HepG2 (cell line): ENCODE data around the gene SLX9. TPM values are rescaled to one million over a fixed set of nuclear protein-coding genes. Genes with fewer than 3 reads are reported as not detected.

Experiments
- ATAC-seq: fragments of 200-7000 bp; cut with Tn5 transposase; 3 replicates; pipeline ENCODE4 v1.9.1; 2020; ENCODE audit warnings: mild to moderate bottlenecking, moderate library complexity
- BruUV-seq: library from RNA; stranded (reverse); fragments of 400-500 nt; replicated peaks from 2 replicates; lab custom pipeline; 2021; lab: Mats Ljungman, UMichigan
- CTCF ChIA-PET: fragments of 300-600 bp; formaldehyde crosslinking; extraction: SDS; loops from one replicate; lab custom pipeline; 2021; ENCODE audit warnings: low total read pairs, inconsistent platforms, low intra/inter-chr PET ratio; lab: Yijun Ruan, JAX
- POLR2A ChIA-PET: fragments of 350-600 bp; sonication (Branson Sonifier 250); formaldehyde crosslinking; loops from one replicate; lab custom pipeline; 2020; ENCODE audit warnings: antibody characterized with exemption, inconsistent platforms; lab: Yijun Ruan, JAX
- DNase-seq: peaks from one replicate; pipeline ENCODE4 v3.0.0-alpha.2; 2015; ENCODE audit warnings: low spot score
- FAIRE-seq: peaks from 3 replicates; lab custom pipeline; 2011; peaks lifted over from hg19 to GRCh38; lab: Jason Lieb, UNC
- H2AFZ ChIP-seq: one replicate; pipeline ENCODE4 v1.6.1; 2011; ENCODE audit warnings: low read length, inconsistent platforms
- H3K27ac ChIP-seq: fragments of 300-600 bp; 3 replicates; pipeline ENCODE4 v1.8.0; 2011; ENCODE audit warnings: mixed run types, mild to moderate bottlenecking, mixed read lengths, low read length, inconsistent platforms; ENCODE audit not compliant: insufficient read depth; ENCODE audit errors: extremely low read length
- H3K27me3 ChIP-seq, 2 experiments: fragments of 200-600 bp in 1 of 2; 2 replicates in 1 of 2; 3 replicates in 1 of 2; pipeline versions ENCODE4 v1.6.0 to v1.8.0; 2011; ENCODE audit warnings: low read length in 2 of 2, mild to moderate bottlenecking in 2 of 2, moderate library complexity in 2 of 2, inconsistent platforms in 1 of 2; ENCODE audit not compliant: insufficient read depth in 2 of 2, control insufficient read depth in 1 of 2
- H3K36me3 ChIP-seq, 2 experiments: fragments of 200-600 bp in 1 of 2; replicated peaks in 1 of 2; 2 replicates in 1 of 2; 3 replicates in 1 of 2; pipeline versions ENCODE4 v1.5.1 to v1.8.0; 2011; ENCODE audit warnings: low read length in 2 of 2, inconsistent platforms in 1 of 2; ENCODE audit not compliant: insufficient read depth in 2 of 2, control insufficient read depth in 1 of 2
- H3K4me1 ChIP-seq: 2 replicates; pipeline ENCODE4 v1.5.1; 2012; ENCODE audit warnings: low read length, inconsistent platforms; ENCODE audit not compliant: insufficient read depth
- H3K4me2 ChIP-seq: 2 replicates; pipeline ENCODE4 v1.6.0; 2011; ENCODE audit warnings: low read depth, low read length, inconsistent platforms
- H3K4me3 ChIP-seq, 3 experiments: fragments of 200-600 bp in 1 of 3; sonication (generic), shearing (Covaris generic) in 1 of 3; replicated peaks in 1 of 3; 2 replicates each; pipeline ENCODE4 v1.5.1; 2011 to 2016; ENCODE audit warnings: low read length in 3 of 3, inconsistent platforms in 2 of 3, low read depth in 2 of 3, mild to moderate bottlenecking in 2 of 3, control low read depth in 1 of 3, mixed read lengths in 1 of 3; ENCODE audit not compliant: insufficient read depth in 1 of 3
- H3K79me2 ChIP-seq: one replicate; pipeline ENCODE4 v1.6.1; 2011; ENCODE audit warnings: low read length, inconsistent platforms; ENCODE audit not compliant: insufficient read depth
- H3K9ac ChIP-seq: 2 replicates; pipeline ENCODE4 v1.6.0; 2011; ENCODE audit warnings: mild to moderate bottlenecking, low read depth, low read length, inconsistent platforms; ENCODE audit not compliant: insufficient read depth
- H3K9me3 ChIP-seq: 2 replicates; pipeline ENCODE4 v1.5.1; 2012; ENCODE audit warnings: mild to moderate bottlenecking, low read length
- H4K20me1 ChIP-seq: 2 replicates; pipeline ENCODE4 v1.6.0; 2011; ENCODE audit warnings: inconsistent platforms, mild to moderate bottlenecking, low read length, moderate library complexity; ENCODE audit not compliant: insufficient read depth
- E2F2 ChIP-seq: sonication (generic); formaldehyde crosslinking; IDR thresholded peaks from 2 replicates; pipeline ENCODE4 v1.4.0; 2020; ENCODE audit warnings: missing genetic modification reagents, borderline replicate concordance
- EP300 ChIP-seq, 3 experiments: sonication (generic) in 1 of 3; formaldehyde crosslinking in 1 of 3; IDR thresholded peaks; 2 replicates each; pipeline versions ENCODE4 v1.5.1 to v1.6.1; 2011 to 2020; ENCODE audit warnings: low read depth in 2 of 3, low read length in 2 of 3, borderline replicate concordance in 1 of 3, improper control_type of control experiment in 1 of 3, mild to moderate bottlenecking in 1 of 3, missing genetic modification reagents in 1 of 3, moderate library complexity in 1 of 3
- HNRNPK ChIP-seq: fragments of 200-400 bp; formaldehyde crosslinking; IDR thresholded peaks from 2 replicates; pipeline ENCODE4 v1.6.1; 2018; ENCODE audit warnings: low read length, low read depth, moderate library complexity, mild to moderate bottlenecking; ENCODE audit not compliant: poor library complexity, severe bottlenecking
- IKZF1 ChIP-seq: fragments of 450-650 bp; IDR thresholded peaks from 2 replicates; pipeline ENCODE4 v1.7.1; 2016
- NFIB ChIP-seq: sonication (generic); formaldehyde crosslinking; IDR thresholded peaks from 2 replicates; pipeline ENCODE4 v1.9.0; 2021; ENCODE audit warnings: missing genetic modification reagents, mild to moderate bottlenecking, borderline replicate concordance
- SAP130 ChIP-seq: IDR thresholded peaks from 2 replicates; pipeline ENCODE4 v1.6.1; 2016; ENCODE audit warnings: low read depth
- THRA ChIP-seq: sonication (generic); formaldehyde crosslinking; IDR thresholded peaks from 2 replicates; pipeline ENCODE4 v1.4.0; 2020; ENCODE audit warnings: missing genetic modification reagents, borderline replicate concordance
- WIZ ChIP-seq: sonication (generic); formaldehyde crosslinking; IDR thresholded peaks from 2 replicates; pipeline ENCODE4 v1.5.1; 2020; ENCODE audit warnings: mild to moderate bottlenecking, missing genetic modification reagents
- XRCC5 ChIP-seq: fragments of 200-400 bp; formaldehyde crosslinking; optimal IDR thresholded peaks from 2 replicates; pipeline ENCODE3; 2017; ENCODE audit warnings: mild to moderate bottlenecking, low read length
- YEATS2 ChIP-seq: sonication (generic); formaldehyde crosslinking; IDR thresholded peaks from 2 replicates; pipeline ENCODE4 v1.4.0; 2020; ENCODE audit warnings: missing genetic modification reagents, borderline replicate concordance
- ZBTB25 ChIP-seq: IDR thresholded peaks from 2 replicates; pipeline ENCODE4 v1.6.1; 2018; ENCODE audit warnings: missing genetic modification reagents
- ZNF230 ChIP-seq: sonication (generic); formaldehyde crosslinking; IDR thresholded peaks from 2 replicates; pipeline ENCODE4 v1.4.0; 2020; ENCODE audit warnings: mild to moderate bottlenecking, missing genetic modification reagents
- ZNF264 ChIP-seq: sonication (generic); formaldehyde crosslinking; IDR thresholded peaks from 2 replicates; pipeline ENCODE4 v1.4.0; 2020; ENCODE audit warnings: missing genetic modification reagents
- ZNF501 ChIP-seq: sonication (generic); formaldehyde crosslinking; IDR thresholded peaks from 2 replicates; pipeline ENCODE4 v1.5.1; 2020; ENCODE audit warnings: mild to moderate bottlenecking, moderate library complexity, missing genetic modification reagents
- ZNF619 ChIP-seq: sonication (generic); formaldehyde crosslinking; IDR thresholded peaks from 2 replicates; pipeline ENCODE4 v1.4.0; 2020; ENCODE audit warnings: mild to moderate bottlenecking, missing genetic modification reagents
- ZNF784 ChIP-seq: sonication (generic); formaldehyde crosslinking; IDR thresholded peaks from 2 replicates; pipeline ENCODE4 v1.5.1; 2020; ENCODE audit warnings: missing genetic modification reagents, mild to moderate bottlenecking, borderline replicate concordance
- ZNF788 ChIP-seq: sonication (generic); formaldehyde crosslinking; IDR thresholded peaks from 2 replicates; pipeline ENCODE4 v1.5.0; 2020; ENCODE audit warnings: mild to moderate bottlenecking, missing genetic modification reagents, borderline replicate concordance
- WGBS: methylation state at CpG from one replicate; pipeline ENCODE4 v1.1.6; 2017; ENCODE audit warnings: low lambda C conversion rate; 5-methylcytosine and 5-hydroxymethylcytosine counted together
- in situ Hi-C: cut with HindIII; loops from 2 replicates; pipeline ENCODE4 v1.10.0; 2017; ENCODE audit warnings: low pct_unique_long_range_greater_than_20kb; ENCODE audit not compliant: extremely low pct_ligation_motif_present
- intact Hi-C: fragments of 100-400 bp; cut with micrococcal nuclease; formaldehyde crosslinking; loops from one replicate; pipeline ENCODE4 v1.10.0; 2022; ENCODE audit not compliant: unreplicated experiment
- polyA plus RNA-seq, 8 experiments: library from polyadenylated mRNA; depleted of rRNA in 3 of 8; stranded (reverse) in 7 of 8; unstranded in 1 of 8; fragments of >200 nt; fragmentation: Illumina TruSeq in 4 of 8; extraction: Trizol in 4 of 8; gene quantifications; 2 replicates each; pipeline versions ENCODE4 v1.2.1 to v1.2.3, GENCODE V29; 2011 to 2016; ENCODE audit warnings: low read depth in 4 of 8, missing spikeins in 1 of 8, mixed read lengths in 1 of 8; ENCODE audit not compliant: insufficient read depth in 1 of 8
- total RNA-seq, 5 experiments: library from RNA; depleted of rRNA; stranded (reverse); fragments of >200 nt; fragmentation: Illumina TruSeq; extraction: Trizol; gene quantifications; 2 replicates each; pipeline ENCODE4 v1.2.3, GENCODE V29; 2016; ENCODE audit warnings: low read depth in 1 of 5

SLX9 gene
- total and polyA plus RNA-seq, 2 of the 13 experiments (the other 11 are each of a cell fraction or from before 2014, with no cell fraction given): 21.0 to 47.1 TPM

GRCh38 chr21:44996983-44997936 lies 57.4 kb downstream of the SLX9 start (continued):
- TF ChIP-seq ZNF230 (CRISPR knock-in tag): no peak
- TF ChIP-seq WIZ: no peak
- 0 out of 2 replicates have a peak, but pooled peaks have one; percentile 40 for TF ChIP-seq ZNF788
- TF ChIP-seq NFIB (CRISPR knock-in tag): no peak
- no peak for TF ChIP-seq ZNF784 (CRISPR knock-in tag)
- TF ChIP-seq YEATS2 (CRISPR knock-in tag): no peak
- TF ChIP-seq, all 625 proteins: peak for 20

- no peak for DNase-seq
- peaks cover 44% of the 10 kb centered on the region for H3K4me1 ChIP-seq
- no peak overlapping the region for H3K27ac ChIP-seq
- no peaks in the 10 kb centered on the region for H4K20me1 ChIP-seq
- no CpG with 5 or more reads among the region's 10 CpGs for WGBS
- no peaks in the 10 kb centered on the region for H3K79me2 ChIP-seq
- POLR2A ChIA-PET: interaction anchor here (1.4 to 3.8 kb wide), 3 partner anchors 8 to 15 kb away, joined by 3 to 37 read pairs (median 20); no protein-coding TSS in a partner anchor
- ATAC-seq: no peak
- H3K4me3 ChIP-seq: no peak overlapping the region
- H3K27me3 ChIP-seq: peaks cover 6 to 71% of the 10 kb centered on the region in 2 experiments
- no peak overlapping the region for H2AFZ ChIP-seq
- no peaks in the 10 kb centered on the region for H3K36me3 ChIP-seq
- no peak overlapping the region for H3K4me2 ChIP-seq
- in situ Hi-C loops: no loop called here
- FAIRE-seq: no peak
- CTCF ChIA-PET: no interaction called here
- TF ChIP-seq HNRNPK (no peak), ZNF264 (CRISPR knock-in tag) (no peak), EP300 (IDR thresholded peaks at IDR 0.05; ENCODE audit: low read depth in 2 of 2, low read length in 2 of 2) (no peak), EP300 (CRISPR knock-in tag; IDR thresholded peaks at IDR 0.05; ENCODE audit: borderline replicate concordance) (no peak), IKZF1 (no peak), ZBTB25 (CRISPR knock-in tag) (no peak), ZNF619 (CRISPR knock-in tag) (no peak), E2F2 (CRISPR knock-in tag) (no peak), XRCC5 (no peak), THRA (CRISPR knock-in tag) (no peak), ZNF501 (CRISPR knock-in tag) (no peak), SAP130 (CRISPR knock-in tag) (no peak)
- no peak overlapping the region for H3K9ac ChIP-seq
- intact Hi-C loops: no loop called here
- no TSS peak for BruUV-seq
- H3K9me3 ChIP-seq: no peaks in the 10 kb centered on the region
Observed at GRCh38 chr21:44998086-44998620, 58.3 kb downstream of the SLX9 start.
